ENCODE data around the gene GPR32. TPM values are rescaled to one million over a fixed set of nuclear protein-coding genes. Genes with fewer than 3 reads are reported as not detected.
"Not testable (repeated sequence)": the region's sequence is repeated elsewhere in the genome, so short reads cannot be mapped to it uniquely, and the experiment has no call there.

GPR32 gene
- total RNA-seq, 1 experiment from 2014 or later: not detected

DNA sequence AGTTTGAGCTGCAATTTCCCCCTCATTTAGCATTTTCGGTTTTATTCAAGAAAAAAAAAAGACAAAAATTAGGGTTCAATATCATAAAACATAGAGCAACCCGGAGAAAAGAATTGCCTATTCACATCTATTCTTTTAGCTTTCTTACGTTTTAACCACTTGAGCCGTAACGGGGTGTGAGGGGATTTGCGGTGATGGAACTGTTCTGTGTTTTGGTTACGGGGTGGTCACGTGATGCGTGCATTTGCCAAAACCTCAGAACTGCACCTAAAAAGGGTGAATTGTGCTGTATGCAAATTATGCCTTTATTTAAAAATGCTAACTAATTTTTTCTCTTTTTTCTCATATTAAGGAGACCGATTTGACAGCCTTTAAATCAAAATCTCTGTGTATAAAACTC, 25.0 kb upstream of the GPR32 start (continued):
- TF ChIP-seq, protein P1, sequence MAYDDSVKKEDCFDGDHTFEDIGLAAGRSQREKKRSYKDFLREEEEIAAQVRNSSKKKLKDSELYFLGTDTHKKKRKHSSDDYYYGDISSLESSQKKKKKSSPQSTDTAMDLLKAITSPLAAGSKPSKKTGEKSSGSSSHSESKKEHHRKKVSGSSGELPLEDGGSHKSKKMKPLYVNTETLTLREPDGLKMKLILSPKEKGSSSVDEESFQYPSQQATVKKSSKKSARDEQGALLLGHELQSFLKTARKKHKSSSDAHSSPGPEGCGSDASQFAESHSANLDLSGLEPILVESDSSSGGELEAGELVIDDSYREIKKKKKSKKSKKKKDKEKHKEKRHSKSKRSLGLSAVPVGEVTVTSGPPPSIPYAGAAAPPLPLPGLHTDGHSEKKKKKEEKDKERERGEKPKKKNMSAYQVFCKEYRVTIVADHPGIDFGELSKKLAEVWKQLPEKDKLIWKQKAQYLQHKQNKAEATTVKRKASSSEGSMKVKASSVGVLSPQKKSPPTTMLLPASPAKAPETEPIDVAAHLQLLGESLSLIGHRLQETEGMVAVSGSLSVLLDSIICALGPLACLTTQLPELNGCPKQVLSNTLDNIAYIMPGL (CRISPR knock-in tag; IDR thresholded peaks at IDR 0.05): no peak
- TF ChIP-seq, protein P2, sequence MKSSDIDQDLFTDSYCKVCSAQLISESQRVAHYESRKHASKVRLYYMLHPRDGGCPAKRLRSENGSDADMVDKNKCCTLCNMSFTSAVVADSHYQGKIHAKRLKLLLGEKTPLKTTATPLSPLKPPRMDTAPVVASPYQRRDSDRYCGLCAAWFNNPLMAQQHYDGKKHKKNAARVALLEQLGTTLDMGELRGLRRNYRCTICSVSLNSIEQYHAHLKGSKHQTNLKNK (CRISPR knock-in tag; IDR thresholded peaks at IDR 0.05): no peak
- TF ChIP-seq GABPB1 (CRISPR knock-in tag; IDR thresholded peaks at IDR 0.05): no peak
- TF ChIP-seq RELA (CRISPR knock-in tag; IDR thresholded peaks at IDR 0.05; ENCODE audit: borderline replicate concordance): no peak
- TF ChIP-seq NR1H2 (CRISPR knock-in tag; IDR thresholded peaks at IDR 0.05): no peak
- TF ChIP-seq, protein P3, sequence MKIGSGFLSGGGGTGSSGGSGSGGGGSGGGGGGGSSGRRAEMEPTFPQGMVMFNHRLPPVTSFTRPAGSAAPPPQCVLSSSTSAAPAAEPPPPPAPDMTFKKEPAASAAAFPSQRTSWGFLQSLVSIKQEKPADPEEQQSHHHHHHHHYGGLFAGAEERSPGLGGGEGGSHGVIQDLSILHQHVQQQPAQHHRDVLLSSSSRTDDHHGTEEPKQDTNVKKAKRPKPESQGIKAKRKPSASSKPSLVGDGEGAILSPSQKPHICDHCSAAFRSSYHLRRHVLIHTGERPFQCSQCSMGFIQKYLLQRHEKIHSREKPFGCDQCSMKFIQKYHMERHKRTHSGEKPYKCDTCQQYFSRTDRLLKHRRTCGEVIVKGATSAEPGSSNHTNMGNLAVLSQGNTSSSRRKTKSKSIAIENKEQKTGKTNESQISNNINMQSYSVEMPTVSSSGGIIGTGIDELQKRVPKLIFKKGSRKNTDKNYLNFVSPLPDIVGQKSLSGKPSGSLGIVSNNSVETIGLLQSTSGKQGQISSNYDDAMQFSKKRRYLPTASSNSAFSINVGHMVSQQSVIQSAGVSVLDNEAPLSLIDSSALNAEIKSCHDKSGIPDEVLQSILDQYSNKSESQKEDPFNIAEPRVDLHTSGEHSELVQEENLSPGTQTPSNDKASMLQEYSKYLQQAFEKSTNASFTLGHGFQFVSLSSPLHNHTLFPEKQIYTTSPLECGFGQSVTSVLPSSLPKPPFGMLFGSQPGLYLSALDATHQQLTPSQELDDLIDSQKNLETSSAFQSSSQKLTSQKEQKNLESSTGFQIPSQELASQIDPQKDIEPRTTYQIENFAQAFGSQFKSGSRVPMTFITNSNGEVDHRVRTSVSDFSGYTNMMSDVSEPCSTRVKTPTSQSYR (CRISPR knock-in tag; IDR thresholded peaks at IDR 0.05): no peak
- TF ChIP-seq, protein P4, sequence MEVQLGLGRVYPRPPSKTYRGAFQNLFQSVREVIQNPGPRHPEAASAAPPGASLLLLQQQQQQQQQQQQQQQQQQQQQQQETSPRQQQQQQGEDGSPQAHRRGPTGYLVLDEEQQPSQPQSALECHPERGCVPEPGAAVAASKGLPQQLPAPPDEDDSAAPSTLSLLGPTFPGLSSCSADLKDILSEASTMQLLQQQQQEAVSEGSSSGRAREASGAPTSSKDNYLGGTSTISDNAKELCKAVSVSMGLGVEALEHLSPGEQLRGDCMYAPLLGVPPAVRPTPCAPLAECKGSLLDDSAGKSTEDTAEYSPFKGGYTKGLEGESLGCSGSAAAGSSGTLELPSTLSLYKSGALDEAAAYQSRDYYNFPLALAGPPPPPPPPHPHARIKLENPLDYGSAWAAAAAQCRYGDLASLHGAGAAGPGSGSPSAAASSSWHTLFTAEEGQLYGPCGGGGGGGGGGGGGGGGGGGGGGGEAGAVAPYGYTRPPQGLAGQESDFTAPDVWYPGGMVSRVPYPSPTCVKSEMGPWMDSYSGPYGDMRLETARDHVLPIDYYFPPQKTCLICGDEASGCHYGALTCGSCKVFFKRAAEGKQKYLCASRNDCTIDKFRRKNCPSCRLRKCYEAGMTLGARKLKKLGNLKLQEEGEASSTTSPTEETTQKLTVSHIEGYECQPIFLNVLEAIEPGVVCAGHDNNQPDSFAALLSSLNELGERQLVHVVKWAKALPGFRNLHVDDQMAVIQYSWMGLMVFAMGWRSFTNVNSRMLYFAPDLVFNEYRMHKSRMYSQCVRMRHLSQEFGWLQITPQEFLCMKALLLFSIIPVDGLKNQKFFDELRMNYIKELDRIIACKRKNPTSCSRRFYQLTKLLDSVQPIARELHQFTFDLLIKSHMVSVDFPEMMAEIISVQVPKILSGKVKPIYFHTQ (CRISPR knock-in tag; IDR thresholded peaks at IDR 0.05): no peak
- TF ChIP-seq, protein P5, sequence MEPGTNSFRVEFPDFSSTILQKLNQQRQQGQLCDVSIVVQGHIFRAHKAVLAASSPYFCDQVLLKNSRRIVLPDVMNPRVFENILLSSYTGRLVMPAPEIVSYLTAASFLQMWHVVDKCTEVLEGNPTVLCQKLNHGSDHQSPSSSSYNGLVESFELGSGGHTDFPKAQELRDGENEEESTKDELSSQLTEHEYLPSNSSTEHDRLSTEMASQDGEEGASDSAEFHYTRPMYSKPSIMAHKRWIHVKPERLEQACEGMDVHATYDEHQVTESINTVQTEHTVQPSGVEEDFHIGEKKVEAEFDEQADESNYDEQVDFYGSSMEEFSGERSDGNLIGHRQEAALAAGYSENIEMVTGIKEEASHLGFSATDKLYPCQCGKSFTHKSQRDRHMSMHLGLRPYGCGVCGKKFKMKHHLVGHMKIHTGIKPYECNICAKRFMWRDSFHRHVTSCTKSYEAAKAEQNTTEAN (CRISPR knock-in tag; IDR thresholded peaks at IDR 0.05): no peak

DNA sequence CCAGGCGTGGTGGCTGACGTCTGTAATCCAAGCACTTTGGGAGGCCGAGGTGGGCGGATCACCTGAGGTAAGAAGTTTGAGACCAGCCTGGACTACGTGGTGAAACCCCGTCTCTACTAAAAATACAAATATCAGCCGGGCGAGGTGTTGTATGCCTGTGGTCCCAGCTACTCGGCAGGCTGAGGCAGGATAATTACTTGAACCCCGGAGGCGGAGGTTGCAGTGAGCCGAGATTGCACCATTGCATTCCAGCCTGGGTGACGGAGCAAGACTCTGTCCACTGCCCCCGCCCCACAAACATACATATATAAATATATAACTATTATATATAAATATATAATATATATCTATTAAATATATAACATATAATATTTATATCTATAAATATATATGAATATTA, 23.1 kb upstream of the GPR32 start:
- H3K36me3 Mint-ChIP-seq; DNase-seq (ENCODE audit: low spot score); H3K4me3 Mint-ChIP-seq; POLR2A ChIA-PET; H3K4me1 Mint-ChIP-seq; H3K27ac Mint-ChIP-seq; ATAC-seq; H3K27me3 Mint-ChIP-seq (ENCODE audit: low read depth); H3K9me3 Mint-ChIP-seq: not testable (repeated sequence)
- peak; percentile 77; the same call in 1 of the 2 replicates for TF ChIP-seq HMGA2 (CRISPR knock-in tag; IDR thresholded peaks at IDR 0.05)
- CTCF ChIA-PET: interaction anchor here (0.6 to 0.8 kb wide), 2 partner anchors 22 to 139 kb away, joined by 3 read pairs; no protein-coding TSS in a partner anchor

DNA sequence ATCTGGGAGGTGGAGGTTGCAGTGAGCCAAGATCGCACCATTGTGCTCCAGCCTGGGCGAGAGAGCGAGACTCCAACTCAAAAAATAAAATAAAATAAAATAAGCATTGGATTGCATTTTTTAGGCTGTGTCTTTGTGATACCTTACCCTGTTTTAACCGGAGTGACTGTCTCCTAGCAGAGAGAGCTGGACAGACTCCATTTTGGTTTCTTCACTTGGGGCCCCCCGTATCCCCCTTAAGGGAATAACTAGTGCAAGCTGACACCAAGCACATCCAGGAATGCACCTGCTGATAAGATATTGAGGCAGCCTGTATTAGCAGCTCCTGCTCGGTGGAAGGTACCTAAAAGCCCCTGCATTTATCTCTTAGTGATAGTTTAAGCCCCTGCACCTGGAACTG, 20.8 kb upstream of the GPR32 start:
- H3K4me1 Mint-ChIP-seq: no peaks in the 10 kb centered on the region
- DNase-seq (ENCODE audit: low spot score) (no peak), ATAC-seq (no peak)
- peaks cover 4% of the 10 kb centered on the region; the same call in 1 of the 2 replicates for H3K27me3 Mint-ChIP-seq (ENCODE audit: low read depth)
- POLR2A ChIA-PET: no interaction called here
- CTCF ChIA-PET: interaction anchor here (1.8 kb wide), 2 partner anchors 25 to 34 kb away, joined by 4 read pairs; no protein-coding TSS in a partner anchor
- no peak overlapping the region for H3K27ac Mint-ChIP-seq
- H3K4me3 Mint-ChIP-seq: no peak overlapping the region
- no peaks in the 10 kb centered on the region for H3K9me3 Mint-ChIP-seq
- no peaks in the 10 kb centered on the region for H3K36me3 Mint-ChIP-seq
- TF ChIP-seq, protein P6, sequence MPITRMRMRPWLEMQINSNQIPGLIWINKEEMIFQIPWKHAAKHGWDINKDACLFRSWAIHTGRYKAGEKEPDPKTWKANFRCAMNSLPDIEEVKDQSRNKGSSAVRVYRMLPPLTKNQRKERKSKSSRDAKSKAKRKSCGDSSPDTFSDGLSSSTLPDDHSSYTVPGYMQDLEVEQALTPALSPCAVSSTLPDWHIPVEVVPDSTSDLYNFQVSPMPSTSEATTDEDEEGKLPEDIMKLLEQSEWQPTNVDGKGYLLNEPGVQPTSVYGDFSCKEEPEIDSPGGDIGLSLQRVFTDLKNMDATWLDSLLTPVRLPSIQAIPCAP (CRISPR knock-in tag; IDR thresholded peaks at IDR 0.05): no peak
- no peak for TF ChIP-seq NFE2L1 (CRISPR knock-in tag; IDR thresholded peaks at IDR 0.05)
- TF ChIP-seq, protein P7, sequence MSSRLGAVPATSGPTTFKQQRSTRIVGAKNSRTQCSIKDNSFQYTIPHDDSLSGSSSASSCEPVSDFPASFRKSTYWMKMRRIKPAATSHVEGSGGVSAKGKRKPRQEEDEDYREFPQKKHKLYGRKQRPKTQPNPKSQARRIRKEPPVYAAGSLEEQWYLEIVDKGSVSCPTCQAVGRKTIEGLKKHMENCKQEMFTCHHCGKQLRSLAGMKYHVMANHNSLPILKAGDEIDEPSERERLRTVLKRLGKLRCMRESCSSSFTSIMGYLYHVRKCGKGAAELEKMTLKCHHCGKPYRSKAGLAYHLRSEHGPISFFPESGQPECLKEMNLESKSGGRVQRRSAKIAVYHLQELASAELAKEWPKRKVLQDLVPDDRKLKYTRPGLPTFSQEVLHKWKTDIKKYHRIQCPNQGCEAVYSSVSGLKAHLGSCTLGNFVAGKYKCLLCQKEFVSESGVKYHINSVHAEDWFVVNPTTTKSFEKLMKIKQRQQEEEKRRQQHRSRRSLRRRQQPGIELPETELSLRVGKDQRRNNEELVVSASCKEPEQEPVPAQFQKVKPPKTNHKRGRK (CRISPR knock-in tag; IDR thresholded peaks at IDR 0.05; ENCODE audit: borderline replicate concordance): no peak
- TF ChIP-seq, protein P8, sequence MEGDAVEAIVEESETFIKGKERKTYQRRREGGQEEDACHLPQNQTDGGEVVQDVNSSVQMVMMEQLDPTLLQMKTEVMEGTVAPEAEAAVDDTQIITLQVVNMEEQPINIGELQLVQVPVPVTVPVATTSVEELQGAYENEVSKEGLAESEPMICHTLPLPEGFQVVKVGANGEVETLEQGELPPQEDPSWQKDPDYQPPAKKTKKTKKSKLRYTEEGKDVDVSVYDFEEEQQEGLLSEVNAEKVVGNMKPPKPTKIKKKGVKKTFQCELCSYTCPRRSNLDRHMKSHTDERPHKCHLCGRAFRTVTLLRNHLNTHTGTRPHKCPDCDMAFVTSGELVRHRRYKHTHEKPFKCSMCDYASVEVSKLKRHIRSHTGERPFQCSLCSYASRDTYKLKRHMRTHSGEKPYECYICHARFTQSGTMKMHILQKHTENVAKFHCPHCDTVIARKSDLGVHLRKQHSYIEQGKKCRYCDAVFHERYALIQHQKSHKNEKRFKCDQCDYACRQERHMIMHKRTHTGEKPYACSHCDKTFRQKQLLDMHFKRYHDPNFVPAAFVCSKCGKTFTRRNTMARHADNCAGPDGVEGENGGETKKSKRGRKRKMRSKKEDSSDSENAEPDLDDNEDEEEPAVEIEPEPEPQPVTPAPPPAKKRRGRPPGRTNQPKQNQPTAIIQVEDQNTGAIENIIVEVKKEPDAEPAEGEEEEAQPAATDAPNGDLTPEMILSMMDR (IDR thresholded peaks at IDR 0.05): no peak
- TF ChIP-seq NFYB (CRISPR knock-in tag; conservative IDR thresholded peaks at IDR 0.05; ENCODE audit: low read depth): no peak
- TF ChIP-seq, protein P9, sequence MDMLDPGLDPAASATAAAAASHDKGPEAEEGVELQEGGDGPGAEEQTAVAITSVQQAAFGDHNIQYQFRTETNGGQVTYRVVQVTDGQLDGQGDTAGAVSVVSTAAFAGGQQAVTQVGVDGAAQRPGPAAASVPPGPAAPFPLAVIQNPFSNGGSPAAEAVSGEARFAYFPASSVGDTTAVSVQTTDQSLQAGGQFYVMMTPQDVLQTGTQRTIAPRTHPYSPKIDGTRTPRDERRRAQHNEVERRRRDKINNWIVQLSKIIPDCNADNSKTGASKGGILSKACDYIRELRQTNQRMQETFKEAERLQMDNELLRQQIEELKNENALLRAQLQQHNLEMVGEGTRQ (CRISPR knock-in tag; IDR thresholded peaks at IDR 0.05): no peak
- no peak for TF ChIP-seq TP53 (CRISPR knock-in tag; IDR thresholded peaks at IDR 0.05)
- TF ChIP-seq, protein P10, sequence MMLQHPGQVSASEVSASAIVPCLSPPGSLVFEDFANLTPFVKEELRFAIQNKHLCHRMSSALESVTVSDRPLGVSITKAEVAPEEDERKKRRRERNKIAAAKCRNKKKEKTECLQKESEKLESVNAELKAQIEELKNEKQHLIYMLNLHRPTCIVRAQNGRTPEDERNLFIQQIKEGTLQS (CRISPR knock-in tag; conservative IDR thresholded peaks at IDR 0.05): no peak
